Measurements from ENCODE around the gene EYA4. TPM values are rescaled to one million over a fixed set of nuclear protein-coding genes. Genes with fewer than 3 reads are reported as not detected.

Gene EYA4
- total RNA-seq, 1 experiment from 2014 or later = 0.05 TPM

DNA sequence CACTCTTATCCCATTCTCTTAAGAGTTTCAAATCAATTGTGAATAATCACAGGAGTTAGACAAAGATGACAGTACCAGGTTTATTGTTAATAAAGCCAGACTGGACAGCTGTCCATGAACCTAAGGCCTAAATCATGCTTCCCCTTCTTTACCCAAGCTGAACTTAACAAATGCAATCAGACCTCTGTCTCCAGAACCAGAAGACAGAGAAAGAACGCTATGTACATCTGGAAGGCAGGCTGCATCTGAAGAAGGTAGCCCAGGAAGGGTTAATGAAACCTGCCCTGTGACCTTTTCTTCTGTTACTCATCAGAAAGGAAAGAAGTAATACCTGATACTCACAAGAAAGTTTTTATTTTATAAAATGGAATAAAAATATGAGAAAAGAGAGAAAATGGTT, 118.6 kb downstream of the EYA4 start:
- Histone ChIP-seq H3K9me3 (replicated peaks) (no peaks in the 10 kb centered on the region), H3K27me3 (replicated peaks) (no peaks in the 10 kb centered on the region; the same call in 1 of the 2 replicates), H3K36me3 (no peaks in the 10 kb centered on the region), H3K4me3 (no peak overlapping the region), H3K27ac (no peak overlapping the region), H3K4me1 (replicated peaks) (no peaks in the 10 kb centered on the region)
- DNase-seq (ENCODE audit: low read depth in 1 of 2, low spot score in 2 of 2) = no peak

DNA sequence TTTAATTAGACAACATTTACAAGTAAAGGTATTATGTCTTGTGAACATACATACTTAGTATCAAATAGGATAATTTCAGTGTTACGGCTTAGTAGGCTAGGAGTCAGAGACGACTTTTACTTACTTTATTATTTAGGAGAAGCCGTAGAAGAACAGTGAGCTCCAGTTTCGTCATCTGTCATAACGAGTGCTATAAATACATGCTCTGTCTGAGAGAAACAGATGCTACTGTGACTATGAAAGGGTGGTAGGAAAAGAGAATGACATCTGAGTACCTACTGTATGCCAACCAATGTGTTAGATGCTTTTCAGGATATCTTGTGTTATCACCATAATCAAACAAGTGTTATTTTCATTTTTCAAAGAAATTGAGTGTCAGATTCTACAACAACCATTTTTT, 119.0 kb downstream of the EYA4 start:
- Histone ChIP-seq H3K4me3 (no peak overlapping the region), H3K27me3 (replicated peaks) (no peaks in the 10 kb centered on the region; the same call in 1 of the 2 replicates), H3K36me3 (no peaks in the 10 kb centered on the region), H3K27ac (no peak overlapping the region), H3K9me3 (replicated peaks) (no peaks in the 10 kb centered on the region), H3K4me1 (replicated peaks) (no peaks in the 10 kb centered on the region)
- DNase-seq (ENCODE audit: low read depth in 1 of 2, low spot score in 2 of 2) = no peak

DNA sequence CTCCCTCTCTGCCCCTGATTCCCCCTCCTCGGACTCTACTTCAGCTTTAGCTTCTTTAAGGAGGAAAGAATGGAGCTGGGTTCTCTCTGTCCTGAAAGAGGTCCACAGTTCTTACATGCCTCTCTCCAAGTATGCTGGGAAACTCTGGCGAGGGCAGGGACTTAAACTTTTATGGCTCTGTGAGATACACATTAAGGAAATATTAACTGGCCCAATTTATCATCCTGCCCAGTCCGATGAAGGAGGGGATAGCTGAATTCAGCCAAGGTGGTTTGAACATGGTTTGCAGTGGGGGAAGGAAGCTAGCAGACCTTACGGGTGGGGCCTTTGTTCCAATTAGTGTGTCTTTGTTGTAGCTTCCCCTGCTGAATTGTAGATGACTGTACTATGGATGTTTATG, 121.7 kb downstream of the EYA4 start:
- no peak overlapping the region for H3K27ac ChIP-seq
- no peaks in the 10 kb centered on the region for H3K36me3 ChIP-seq
- H3K27me3 ChIP-seq (replicated peaks) = no peaks in the 10 kb centered on the region; the same call in 1 of the 2 replicates
- no peaks in the 10 kb centered on the region for H3K9me3 ChIP-seq (replicated peaks)
- no peak for DNase-seq (ENCODE audit: low read depth in 1 of 2, low spot score in 2 of 2)
- H3K4me1 ChIP-seq (replicated peaks) = no peaks in the 10 kb centered on the region
- H3K4me3 ChIP-seq = no peak overlapping the region

DNA sequence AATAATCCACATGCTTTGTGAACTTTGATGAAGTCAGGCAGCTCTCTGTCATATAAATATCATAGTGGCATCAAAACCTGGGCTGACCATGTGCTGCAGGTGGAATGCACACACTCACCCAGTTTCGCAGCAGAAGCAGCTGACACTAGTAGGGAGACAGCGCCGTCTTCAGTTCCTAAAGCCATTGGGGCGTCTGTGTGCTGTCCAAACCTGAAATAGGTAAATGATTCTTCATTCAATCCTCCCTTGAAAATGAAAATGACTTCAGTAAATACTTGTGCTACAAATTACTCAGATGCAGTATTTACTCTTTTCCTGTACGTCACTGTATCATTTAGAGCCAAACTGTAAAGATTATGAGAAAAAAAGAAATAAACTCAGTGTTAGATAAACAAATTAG, 127.5 kb downstream of the EYA4 start:
- Histone ChIP-seq H3K4me3 (no peak overlapping the region), H3K9me3 (replicated peaks) (no peaks in the 10 kb centered on the region), H3K27me3 (replicated peaks) (no peaks in the 10 kb centered on the region), H3K36me3 (no peaks in the 10 kb centered on the region), H3K27ac (no peak overlapping the region), H3K4me1 (replicated peaks) (no peaks in the 10 kb centered on the region)
- no peak for DNase-seq (ENCODE audit: low read depth in 1 of 2, low spot score in 2 of 2)

DNA sequence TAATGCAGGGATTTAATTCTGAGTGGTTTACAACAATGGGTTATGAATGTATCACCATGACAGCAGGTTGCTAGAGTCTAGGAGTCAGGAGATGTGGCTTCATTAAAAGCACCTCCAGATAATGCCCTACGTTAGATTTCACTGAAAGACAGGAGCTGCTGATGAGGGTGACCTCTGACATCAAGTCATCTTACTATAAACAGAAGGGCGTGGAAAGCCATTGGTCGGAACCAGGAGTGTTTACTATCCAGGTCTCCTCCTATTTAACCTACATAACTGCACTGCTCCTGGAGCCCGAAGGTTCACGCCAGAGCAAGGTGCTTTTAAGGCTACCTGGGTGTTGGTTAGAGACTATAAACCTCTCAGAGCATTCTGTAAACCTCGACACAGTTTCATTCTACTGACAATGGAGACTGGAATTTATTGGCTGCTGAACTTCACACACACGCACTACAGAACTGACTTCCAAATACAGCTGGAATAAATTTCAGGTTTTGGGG, 128.7 kb downstream of the EYA4 start:
- Histone ChIP-seq H3K36me3 (no peaks in the 10 kb centered on the region), H3K4me1 (replicated peaks) (no peaks in the 10 kb centered on the region), H3K27me3 (replicated peaks) (no peaks in the 10 kb centered on the region), H3K4me3 (no peak overlapping the region), H3K27ac (no peak overlapping the region), H3K9me3 (replicated peaks) (no peaks in the 10 kb centered on the region)
- DNase-seq (ENCODE audit: low read depth in 1 of 2, low spot score in 2 of 2) = no peak

DNA sequence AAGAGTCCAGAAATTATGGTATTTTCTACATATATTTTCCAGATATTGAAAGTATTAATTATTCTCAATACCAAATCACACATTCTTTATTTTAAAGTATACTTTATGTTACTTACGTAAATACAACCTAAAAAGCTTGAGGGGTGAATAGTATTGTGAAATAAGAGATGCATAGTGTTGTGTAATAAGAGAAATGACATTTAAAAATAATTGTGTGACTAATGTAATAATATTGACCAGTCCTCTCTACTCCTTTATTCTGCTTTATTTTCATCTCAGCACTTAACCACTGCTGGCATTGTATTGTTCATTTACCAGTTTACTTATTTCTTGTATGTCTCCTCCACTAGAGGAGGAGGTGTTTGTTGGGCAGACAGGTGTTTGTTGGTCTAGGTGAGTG, 135.6 kb downstream of the EYA4 start:
- no peak for DNase-seq (ENCODE audit: low read depth in 1 of 2, low spot score in 2 of 2)
- H3K4me1 ChIP-seq (replicated peaks) = no peaks in the 10 kb centered on the region
- H3K27me3 ChIP-seq (replicated peaks) = no peaks in the 10 kb centered on the region; the same call in 1 of the 2 replicates
- no peak overlapping the region for H3K27ac ChIP-seq
- H3K4me3 ChIP-seq = no peak overlapping the region
- no peaks in the 10 kb centered on the region for H3K36me3 ChIP-seq
- no peaks in the 10 kb centered on the region for H3K9me3 ChIP-seq (replicated peaks)

DNA sequence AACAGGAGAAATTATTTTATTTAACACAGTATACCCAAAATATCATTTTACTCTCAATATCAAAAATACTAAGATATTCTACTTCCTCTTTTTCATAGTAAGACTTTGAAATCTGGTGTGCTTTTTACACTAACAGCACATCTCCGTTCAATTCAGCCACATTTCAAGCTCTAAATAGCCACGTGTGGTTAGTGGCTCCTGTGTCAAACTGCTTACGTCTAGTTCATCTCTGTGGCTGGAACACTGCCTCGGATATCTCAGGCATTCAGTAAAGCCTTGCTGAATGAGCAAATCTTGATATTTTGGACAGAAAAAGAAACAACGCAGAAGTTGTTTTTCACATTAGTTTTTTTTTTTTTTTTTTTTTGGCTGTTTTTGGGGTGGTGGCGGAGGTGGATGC, 136.1 kb downstream of the EYA4 start:
- no peaks in the 10 kb centered on the region for H3K36me3 ChIP-seq
- no peak overlapping the region for H3K27ac ChIP-seq
- no peaks in the 10 kb centered on the region for H3K4me1 ChIP-seq (replicated peaks)
- no peak overlapping the region for H3K4me3 ChIP-seq
- no peaks in the 10 kb centered on the region for H3K9me3 ChIP-seq (replicated peaks)
- H3K27me3 ChIP-seq (replicated peaks) = no peaks in the 10 kb centered on the region; the same call in 1 of the 2 replicates
- no peak for DNase-seq (ENCODE audit: low read depth in 1 of 2, low spot score in 2 of 2)

DNA sequence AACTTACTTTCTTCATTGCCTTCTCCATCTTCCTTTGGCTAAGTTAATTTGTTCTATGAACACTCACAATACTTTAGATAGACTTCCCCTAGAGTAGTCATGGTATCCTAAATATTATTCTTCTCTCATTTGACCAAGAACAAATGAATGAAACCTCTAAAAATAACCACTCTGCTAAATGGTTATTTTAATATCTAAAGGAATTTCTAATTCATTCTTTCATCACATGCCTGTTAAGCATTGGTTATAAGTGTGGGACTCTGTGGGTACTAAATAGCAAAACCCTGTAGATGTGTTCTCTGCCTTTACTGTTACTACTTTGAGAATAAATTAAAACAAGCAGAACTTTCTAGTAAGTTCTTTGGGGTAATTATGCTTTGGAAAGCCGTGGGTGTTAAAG, 138.9 kb downstream of the EYA4 start:
- H3K9me3 ChIP-seq (replicated peaks) = no peaks in the 10 kb centered on the region
- no peak overlapping the region for H3K27ac ChIP-seq
- H3K4me1 ChIP-seq (replicated peaks) = no peaks in the 10 kb centered on the region
- H3K36me3 ChIP-seq = no peaks in the 10 kb centered on the region
- no peak overlapping the region for H3K4me3 ChIP-seq
- H3K27me3 ChIP-seq (replicated peaks) = no peaks in the 10 kb centered on the region; the same call in 1 of the 2 replicates
- no peak for DNase-seq (ENCODE audit: low read depth in 1 of 2, low spot score in 2 of 2)

DNA sequence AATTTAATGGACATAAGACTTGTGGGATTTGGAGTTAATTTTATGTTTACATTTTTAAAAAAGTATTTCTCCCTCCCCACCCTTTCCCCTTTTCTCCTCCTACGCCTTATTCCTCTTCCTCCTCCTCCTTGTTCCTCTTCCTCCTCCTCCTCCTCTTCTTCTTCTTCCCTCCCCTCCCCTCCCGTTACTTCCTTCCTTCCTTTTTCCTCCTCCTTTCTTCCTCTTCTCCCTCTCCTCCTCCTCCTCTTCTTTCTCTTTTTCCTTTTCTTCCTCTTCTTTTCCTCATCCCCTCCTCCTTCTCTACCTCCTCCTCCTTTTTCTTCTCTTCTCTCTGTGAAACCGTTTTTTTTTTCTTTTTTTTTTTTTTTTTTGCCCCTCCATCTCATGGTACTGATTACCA, 139.6 kb downstream of the EYA4 start:
- DNase-seq (ENCODE audit: low read depth in 1 of 2, low spot score in 2 of 2) = no peak
- no peaks in the 10 kb centered on the region for H3K4me1 ChIP-seq (replicated peaks)
- H3K36me3 ChIP-seq = no peaks in the 10 kb centered on the region
- no peaks in the 10 kb centered on the region for H3K9me3 ChIP-seq (replicated peaks)
- H3K27ac ChIP-seq = no peak overlapping the region
- H3K4me3 ChIP-seq = no peak overlapping the region
- H3K27me3 ChIP-seq (replicated peaks) = no peaks in the 10 kb centered on the region; the same call in 1 of the 2 replicates

DNA sequence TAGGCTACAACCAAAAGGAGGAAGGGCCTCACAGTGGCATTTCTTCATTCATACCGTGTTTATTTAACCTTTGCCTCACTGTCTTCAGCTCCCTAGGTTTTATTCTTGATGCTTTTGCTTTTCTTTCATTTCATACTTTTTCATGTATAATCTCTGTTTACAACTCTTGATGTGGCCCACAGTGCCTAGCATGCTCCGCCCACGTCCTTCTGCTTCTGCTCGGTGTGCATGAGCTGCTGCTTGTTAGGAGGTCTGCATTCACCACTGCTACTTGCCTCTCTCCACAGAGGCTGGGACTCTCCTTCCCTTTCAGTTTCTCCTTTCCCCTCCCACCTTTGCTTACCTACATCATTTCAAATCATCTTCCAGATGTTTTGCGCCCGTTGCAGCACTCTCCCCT, 147.6 kb downstream of the EYA4 start:
- Histone ChIP-seq H3K27ac (no peak overlapping the region), H3K36me3 (no peaks in the 10 kb centered on the region), H3K9me3 (replicated peaks) (no peaks in the 10 kb centered on the region), H3K27me3 (replicated peaks) (no peaks in the 10 kb centered on the region), H3K4me3 (no peak overlapping the region), H3K4me1 (replicated peaks) (no peaks in the 10 kb centered on the region)
- DNase-seq (ENCODE audit: low read depth in 1 of 2, low spot score in 2 of 2) = no peak

DNA sequence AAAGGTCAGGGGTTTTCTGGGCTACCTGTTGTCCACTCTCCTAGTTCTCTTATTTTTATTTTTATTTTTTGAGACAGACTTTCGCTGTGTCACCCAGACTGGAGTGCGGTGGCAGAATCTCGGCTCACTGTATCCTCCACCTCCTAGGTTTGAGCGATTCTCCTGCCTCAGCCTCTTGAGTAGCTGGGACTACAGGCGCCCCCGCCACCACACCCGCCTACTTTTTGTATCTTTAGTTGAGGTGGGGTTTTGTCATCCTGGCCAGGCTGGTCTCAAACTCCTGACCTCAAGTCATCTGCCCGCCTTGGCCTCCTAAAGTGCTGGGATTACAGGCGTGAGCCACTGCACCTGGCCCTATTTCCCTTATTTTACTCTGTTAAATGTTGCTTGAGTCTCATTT, 149.0 kb downstream of the EYA4 start:
- Histone ChIP-seq H3K27ac (no peak overlapping the region), H3K36me3 (no peaks in the 10 kb centered on the region), H3K27me3 (replicated peaks) (no peaks in the 10 kb centered on the region), H3K9me3 (replicated peaks) (no peaks in the 10 kb centered on the region), H3K4me1 (replicated peaks) (no peaks in the 10 kb centered on the region), H3K4me3 (no peak overlapping the region)
- DNase-seq (ENCODE audit: low read depth in 1 of 2, low spot score in 2 of 2) = no peak

DNA sequence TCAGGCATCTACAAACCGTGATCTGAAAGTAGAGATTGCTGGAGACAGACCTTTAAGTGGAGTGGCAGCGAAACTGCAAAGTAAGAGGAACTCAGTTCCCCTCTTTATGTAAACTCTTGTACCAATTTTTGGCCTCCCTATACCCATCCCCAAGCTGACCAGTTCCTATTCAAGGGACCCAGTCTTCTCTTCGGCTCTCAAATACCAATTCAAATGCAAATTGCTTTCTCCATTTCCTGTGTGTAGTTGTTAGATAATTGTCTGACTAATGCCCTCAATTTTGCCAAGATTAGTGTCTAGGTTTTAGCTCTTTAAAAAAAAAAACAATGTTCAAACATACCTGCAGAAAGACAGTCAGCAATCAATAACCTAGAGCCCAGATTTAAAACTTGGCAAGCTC, 150.9 kb downstream of the EYA4 start:
- Histone ChIP-seq H3K27ac (no peak overlapping the region), H3K4me1 (replicated peaks) (no peaks in the 10 kb centered on the region), H3K27me3 (replicated peaks) (no peaks in the 10 kb centered on the region), H3K9me3 (replicated peaks) (no peaks in the 10 kb centered on the region), H3K4me3 (no peak overlapping the region), H3K36me3 (no peaks in the 10 kb centered on the region)
- no peak for DNase-seq (ENCODE audit: low read depth in 1 of 2, low spot score in 2 of 2)

DNA sequence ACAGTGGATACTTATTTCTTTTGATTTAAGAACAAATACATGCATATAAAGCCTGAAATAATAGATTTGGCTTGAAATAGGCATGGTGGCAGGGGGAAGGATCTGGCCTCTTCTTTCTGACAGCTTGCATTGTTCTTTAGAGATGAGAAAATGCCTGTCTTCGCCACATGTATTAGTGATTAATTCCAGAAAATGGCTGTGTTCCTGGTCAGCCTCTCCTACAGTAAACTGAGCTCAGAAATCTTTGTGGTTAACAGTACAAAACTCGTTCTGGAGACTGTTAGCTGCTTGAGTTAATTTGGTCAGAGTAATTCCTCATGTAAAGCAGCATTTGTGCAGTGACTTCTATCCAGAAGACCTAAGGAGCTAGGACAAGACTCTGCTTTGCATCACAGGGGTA, 151.5 kb downstream of the EYA4 start:
- Histone ChIP-seq H3K27ac (no peak overlapping the region), H3K4me1 (replicated peaks) (no peaks in the 10 kb centered on the region)
- no peak for DNase-seq (ENCODE audit: low read depth in 1 of 2, low spot score in 2 of 2)

DNA sequence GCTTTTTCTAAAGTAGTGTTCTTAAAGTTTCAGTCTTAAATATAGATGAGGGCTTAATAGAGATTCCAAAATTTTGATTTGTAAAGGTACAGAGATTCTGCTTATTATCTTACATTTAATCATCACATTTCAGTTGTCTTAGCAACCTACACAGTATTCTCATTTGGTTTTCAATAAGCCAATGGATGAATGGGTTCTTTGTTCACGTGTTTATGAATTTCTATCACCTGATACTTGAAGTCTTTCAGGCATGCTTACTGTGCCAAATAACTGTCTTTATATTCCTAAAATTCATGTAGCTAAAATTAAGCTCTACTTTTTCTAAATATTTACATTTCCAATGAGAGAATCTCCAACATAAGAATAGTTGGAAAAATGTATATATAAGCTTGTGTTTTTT, 152.7 kb downstream of the EYA4 start:
- Histone ChIP-seq H3K36me3 (no peaks in the 10 kb centered on the region), H3K9me3 (replicated peaks) (no peaks in the 10 kb centered on the region), H3K27me3 (replicated peaks) (no peaks in the 10 kb centered on the region), H3K4me3 (no peak overlapping the region), H3K4me1 (replicated peaks) (no peaks in the 10 kb centered on the region), H3K27ac (no peak overlapping the region)
- no peak for DNase-seq (ENCODE audit: low read depth in 1 of 2, low spot score in 2 of 2)

More for the DNA sequence above, 151.5 kb downstream of the EYA4 start:
- no peaks in the 10 kb centered on the region for H3K36me3 ChIP-seq
- H3K27me3 ChIP-seq (replicated peaks) = no peaks in the 10 kb centered on the region
- no peak overlapping the region for H3K4me3 ChIP-seq
- H3K9me3 ChIP-seq (replicated peaks) = no peaks in the 10 kb centered on the region

DNA sequence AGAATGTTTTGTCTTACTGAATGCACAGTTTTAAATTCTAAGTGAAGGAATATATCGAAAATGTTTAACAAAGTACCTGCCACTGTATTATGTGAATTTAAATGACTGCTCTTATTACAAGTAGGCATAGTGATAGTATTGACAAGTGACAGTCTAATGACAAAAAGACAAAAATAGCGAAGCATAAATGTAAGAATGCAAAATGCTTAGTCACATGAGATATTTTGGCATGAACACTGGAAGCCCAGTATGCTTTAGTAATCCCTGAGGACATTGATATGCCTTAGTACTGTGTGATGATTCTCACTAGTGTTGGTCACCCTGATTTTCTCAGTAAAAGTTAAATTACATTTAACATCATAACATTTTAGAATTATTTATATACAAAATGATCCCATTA, 153.5 kb downstream of the EYA4 start:
- Histone ChIP-seq H3K27ac (no peak overlapping the region), H3K4me3 (no peak overlapping the region), H3K4me1 (replicated peaks) (no peaks in the 10 kb centered on the region), H3K27me3 (replicated peaks) (no peaks in the 10 kb centered on the region), H3K9me3 (replicated peaks) (no peaks in the 10 kb centered on the region), H3K36me3 (no peaks in the 10 kb centered on the region)
- DNase-seq (ENCODE audit: low read depth in 1 of 2, low spot score in 2 of 2) = no peak
